GM12878 (cell line): Measurements from ENCODE around the gene MAN1B1. TPM values are rescaled to one million over a fixed set of nuclear protein-coding genes. Genes with fewer than 3 reads are reported as not detected.

Experiments
- BACH1 ChIP-seq: fragments of 450-650 bp; IDR thresholded peaks from 2 replicates; pipeline ENCODE4 v1.6.1; 2017; ENCODE audit warnings: mild to moderate bottlenecking, borderline replicate concordance
- BRCA1 ChIP-seq: IDR thresholded peaks from 2 replicates; pipeline ENCODE4 v1.6.1; 2011; ENCODE audit warnings: low read depth, low read length, improper control_type of control experiment
- HDGF ChIP-seq: fragments of 450-650 bp; IDR thresholded peaks from 2 replicates; pipeline ENCODE4 v1.6.1; 2016; ENCODE audit warnings: antibody characterized with exemption
- JUNB ChIP-seq: IDR thresholded peaks from 2 replicates; pipeline ENCODE4 v1.6.1; 2016; ENCODE audit warnings: antibody characterized with exemption, mild to moderate bottlenecking
- NFIC ChIP-seq: IDR thresholded peaks from 2 replicates; pipeline ENCODE4 v1.6.1; 2012; ENCODE audit warnings: low read depth, mild to moderate bottlenecking, inconsistent platforms, low read length, moderate library complexity
- PBX3 ChIP-seq: IDR thresholded peaks from 2 replicates; pipeline ENCODE4 v1.6.1; 2011; ENCODE audit warnings: mild to moderate bottlenecking, low read depth, low read length, moderate library complexity; ENCODE audit not compliant: insufficient replicate concordance
- PKNOX1 ChIP-seq: fragments of 450-650 bp; IDR thresholded peaks from 2 replicates; pipeline ENCODE4 v1.6.1; 2016; ENCODE audit warnings: mild to moderate bottlenecking
- ZNF207 ChIP-seq: fragments of 450-650 bp; IDR thresholded peaks from 2 replicates; pipeline ENCODE4 v1.6.1; 2014; ENCODE audit warnings: antibody characterized with exemption, mild to moderate bottlenecking, borderline replicate concordance
- ZNF592 ChIP-seq: fragments of 450-650 bp; IDR thresholded peaks from 2 replicates; pipeline ENCODE4 v1.6.1; 2017; ENCODE audit warnings: mild to moderate bottlenecking, moderate library complexity
- ZNF622 ChIP-seq: fragments of 450-650 bp; IDR thresholded peaks from 2 replicates; pipeline ENCODE4 v1.6.1; 2017; ENCODE audit warnings: mild to moderate bottlenecking, inconsistent platforms
- ZNF687 ChIP-seq: fragments of 450-650 bp; IDR thresholded peaks from 2 replicates; pipeline ENCODE4 v1.6.1; 2017; ENCODE audit warnings: mild to moderate bottlenecking, moderate library complexity
- polyA plus RNA-seq, 11 experiments: library from polyadenylated mRNA; depleted of rRNA in 4 of 11; unstranded in 6 of 11; stranded (reverse) in 5 of 11; fragments of >200 nt; fragmentation: Nextera tagmentation in 4 of 11; fragmentation: Illumina TruSeq in 1 of 11; extraction: Ambion mirVana in 4 of 11; extraction: Trizol in 1 of 11; gene quantifications; 1 replicate in 1 of 11; 2 replicates in 10 of 11; pipeline versions ENCODE4 v1.2.1 to v1.2.3, GENCODE V29; 2011 to 2016; ENCODE audit warnings: inconsistent platforms in 2 of 11, missing spikeins in 2 of 11, low read depth in 1 of 11
- total RNA-seq, 4 experiments: library from RNA; depleted of rRNA in 3 of 4; stranded (reverse); fragments of >200 nt in 3 of 4; fragmentation: Illumina TruSeq in 1 of 4; extraction: Trizol in 1 of 4; gene quantifications; 2 replicates each; pipeline versions ENCODE4 v1.2.1 to v1.2.3, GENCODE V29; 2013 to 2021
- TF ChIP-seq, protein P1 (sequence below): fragments of 450-650 bp; formaldehyde crosslinking; IDR thresholded peaks from 2 replicates; pipeline ENCODE4 v1.4.0; 2022; ENCODE audit warnings: mild to moderate bottlenecking, moderate library complexity
- TF ChIP-seq, protein P2 (sequence below): IDR thresholded peaks from 2 replicates; pipeline ENCODE4 v1.6.1; 2011; ENCODE audit warnings: low read depth, mild to moderate bottlenecking, low read length, moderate library complexity, borderline replicate concordance; ENCODE audit errors: extremely low read depth

The MAN1B1 gene
- total and polyA plus RNA-seq, 10 of the 15 experiments (the other 5 are each of a cell fraction or from before 2014, with no cell fraction given) = 0.71 to 34.1 (median 22.7) TPM

DNA sequence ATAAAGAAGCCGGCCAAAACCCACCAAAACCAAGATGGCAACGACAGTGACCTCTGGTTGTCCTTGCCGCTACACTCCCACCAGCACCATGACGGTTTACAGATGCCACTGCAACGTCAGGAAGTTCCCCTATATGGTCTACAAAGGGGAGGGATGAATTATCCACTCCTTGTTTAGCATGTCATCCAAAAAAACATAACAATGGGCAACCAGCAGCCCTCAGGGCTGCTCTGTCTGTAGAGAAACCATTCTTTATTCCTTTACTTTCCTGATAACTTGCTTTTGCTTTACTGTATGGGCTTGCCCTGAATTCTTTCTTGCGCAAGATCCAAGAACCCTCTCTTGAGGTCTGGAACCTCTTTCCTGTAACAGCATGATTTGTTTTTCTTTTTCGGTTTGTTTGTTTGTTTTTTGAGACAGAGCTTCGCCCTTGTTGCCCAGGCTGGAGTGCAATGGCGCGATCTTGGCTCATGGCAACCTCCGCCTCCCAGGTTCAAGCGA lies 11.5 kb upstream of the MAN1B1 start (continued):
- TF ChIP-seq, protein P1, sequence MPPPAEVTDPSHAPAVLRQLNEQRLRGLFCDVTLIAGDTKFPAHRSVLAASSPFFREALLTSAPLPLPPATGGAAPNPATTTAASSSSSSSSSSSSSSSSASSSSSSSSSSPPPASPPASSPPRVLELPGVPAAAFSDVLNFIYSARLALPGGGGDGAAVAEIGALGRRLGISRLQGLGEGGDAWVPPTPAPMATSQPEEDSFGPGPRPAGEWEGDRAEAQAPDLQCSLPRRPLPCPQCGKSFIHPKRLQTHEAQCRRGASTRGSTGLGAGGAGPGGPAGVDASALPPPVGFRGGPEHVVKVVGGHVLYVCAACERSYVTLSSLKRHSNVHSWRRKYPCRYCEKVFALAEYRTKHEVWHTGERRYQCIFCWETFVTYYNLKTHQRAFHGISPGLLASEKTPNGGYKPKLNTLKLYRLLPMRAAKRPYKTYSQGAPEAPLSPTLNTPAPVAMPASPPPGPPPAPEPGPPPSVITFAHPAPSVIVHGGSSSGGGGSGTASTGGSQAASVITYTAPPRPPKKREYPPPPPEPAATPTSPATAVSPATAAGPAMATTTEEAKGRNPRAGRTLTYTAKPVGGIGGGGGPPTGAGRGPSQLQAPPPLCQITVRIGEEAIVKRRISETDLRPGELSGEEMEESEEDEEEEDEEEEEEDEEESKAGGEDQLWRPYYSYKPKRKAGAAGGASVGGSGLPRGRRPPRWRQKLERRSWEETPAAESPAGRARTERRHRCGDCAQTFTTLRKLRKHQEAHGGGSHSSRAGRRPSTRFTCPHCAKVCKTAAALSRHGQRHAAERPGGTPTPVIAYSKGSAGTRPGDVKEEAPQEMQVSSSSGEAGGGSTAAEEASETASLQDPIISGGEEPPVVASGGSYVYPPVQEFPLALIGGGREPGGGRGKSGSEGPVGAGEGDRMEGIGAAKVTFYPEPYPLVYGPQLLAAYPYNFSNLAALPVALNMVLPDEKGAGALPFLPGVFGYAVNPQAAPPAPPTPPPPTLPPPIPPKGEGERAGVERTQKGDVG (CRISPR knock-in tag) = no peak
- TF ChIP-seq ZNF687 = no peak
- no peak for TF ChIP-seq ZNF207
- TF ChIP-seq BACH1 = no peak
- no peak for TF ChIP-seq PKNOX1
- no peak for TF ChIP-seq HDGF
- no peak for TF ChIP-seq PBX3
- TF ChIP-seq JUNB = no peak
- no peak for TF ChIP-seq BRCA1
- TF ChIP-seq NFIC = no peak
- TF ChIP-seq ZNF592 = no peak
- no peak for TF ChIP-seq ZNF622
- TF ChIP-seq, protein P2, sequence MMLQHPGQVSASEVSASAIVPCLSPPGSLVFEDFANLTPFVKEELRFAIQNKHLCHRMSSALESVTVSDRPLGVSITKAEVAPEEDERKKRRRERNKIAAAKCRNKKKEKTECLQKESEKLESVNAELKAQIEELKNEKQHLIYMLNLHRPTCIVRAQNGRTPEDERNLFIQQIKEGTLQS = no peak
